ENCODE data around the gene SCUBE2.
A peak's percentile ranks its signal among the peaks of the same experiment; 100 is the strongest.

SCUBE2 gene

GRCh38 chr11:9070749-9071491 lies 20.5 kb downstream of the SCUBE2 start:
- no peak for DNase-seq (ENCODE audit: low read depth)
- H3K4me3 ChIP-seq (ENCODE audit: control insufficient read depth, low read depth, low read length): no peak overlapping the region
- no peak for TF ChIP-seq CTCF (IDR thresholded peaks at IDR 0.05; ENCODE audit: control insufficient read depth, insufficient read depth, low read depth, low read length, missing control alignments)

GRCh38 chr11:9069862-9070470 lies 21.4 kb downstream of the SCUBE2 start:
- DNase-seq (ENCODE audit: low read depth): no peak
- no peak overlapping the region for H3K4me3 ChIP-seq (ENCODE audit: control insufficient read depth, low read depth, low read length)
- TF ChIP-seq CTCF (IDR thresholded peaks at IDR 0.05; ENCODE audit: control insufficient read depth, insufficient read depth, low read depth, low read length, missing control alignments): no peak

- no peak for TF ChIP-seq CTCF (IDR thresholded peaks at IDR 0.05; ENCODE audit: control insufficient read depth, insufficient read depth, low read depth, low read length, missing control alignments)
- no peak overlapping the region for H3K4me3 ChIP-seq (ENCODE audit: control insufficient read depth, low read depth, low read length)
- DNase-seq (ENCODE audit: low read depth): no peak
These were observed 22.1 kb downstream of the SCUBE2 start for GRCh38 chr11:9069256-9069655.

GRCh38 chr11:9066433-9066925 lies 24.9 kb downstream of the SCUBE2 start:
- no peak for DNase-seq (ENCODE audit: low read depth)
- no peak for TF ChIP-seq CTCF (IDR thresholded peaks at IDR 0.05; ENCODE audit: control insufficient read depth, insufficient read depth, low read depth, low read length, missing control alignments)
- H3K4me3 ChIP-seq (ENCODE audit: control insufficient read depth, low read depth, low read length): no peak overlapping the region

- DNase-seq (ENCODE audit: low read depth): peak; percentile 76
- no peak overlapping the region for H3K4me3 ChIP-seq (ENCODE audit: control insufficient read depth, low read depth, low read length)
- TF ChIP-seq CTCF (IDR thresholded peaks at IDR 0.05; ENCODE audit: control insufficient read depth, insufficient read depth, low read depth, low read length, missing control alignments): no peak
These were observed 25.6 kb downstream of the SCUBE2 start for GRCh38 chr11:9065607-9066432.

- no peak for DNase-seq (ENCODE audit: low read depth)
- no peak overlapping the region for H3K4me3 ChIP-seq (ENCODE audit: control insufficient read depth, low read depth, low read length)
- TF ChIP-seq CTCF (IDR thresholded peaks at IDR 0.05; ENCODE audit: control insufficient read depth, insufficient read depth, low read depth, low read length, missing control alignments): no peak
These were observed 29.6 kb downstream of the SCUBE2 start for GRCh38 chr11:9061807-9062206.
